Measurements from ENCODE around the gene PTK6. TPM values are rescaled to one million over a fixed set of nuclear protein-coding genes. Genes with fewer than 3 reads are reported as not detected.

Gene PTK6
- total RNA-seq, 1 donor from 2014 or later, result under 0.01 TPM

- no peak for DNase-seq (ENCODE audit: low read depth in 2 of 2)
Measured at GRCh38 chr20:63557481-63557891, 20.3 kb upstream of the PTK6 start.

GRCh38 chr20:63556873-63557478 lies 19.8 kb upstream of the PTK6 start:
- DNase-seq (ENCODE audit: low read depth in 2 of 2), result no peak

GRCh38 chr20:63555661-63556381 lies 18.6 kb upstream of the PTK6 start:
- DNase-seq (ENCODE audit: low read depth in 2 of 2), result no peak

- DNase-seq (ENCODE audit: low read depth in 2 of 2), result no peak
Measured at GRCh38 chr20:63554361-63555278, 17.4 kb upstream of the PTK6 start.

- DNase-seq (ENCODE audit: low read depth in 2 of 2), result peak; percentile 5 to 58
Measured at GRCh38 chr20:63553933-63554290, 16.7 kb upstream of the PTK6 start, which contains the start of gene FNDC11. Gene FNDC11 (plus strand): TSS chr20:63554159. CDS start chr20:63555664, 1,505 bp downstream.

GRCh38 chr20:63553251-63553932 lies 16.2 kb upstream of the PTK6 start:
- DNase-seq (ENCODE audit: low read depth in 2 of 2), result peak; percentile 86 to 94

GRCh38 chr20:63552481-63553249 lies 15.5 kb upstream of the PTK6 start:
- DNase-seq (ENCODE audit: low read depth in 2 of 2), result no peak

- DNase-seq (ENCODE audit: low read depth in 2 of 2), result no peak
Measured at GRCh38 chr20:63551068-63551467, 13.9 kb upstream of the PTK6 start.

GRCh38 chr20:63549679-63550282 lies 12.6 kb upstream of the PTK6 start:
- DNase-seq (ENCODE audit: low read depth in 2 of 2), result no peak

- DNase-seq (ENCODE audit: low read depth in 2 of 2), result no peak
Measured at GRCh38 chr20:63549019-63549418, 11.8 kb upstream of the PTK6 start.

- no peak for DNase-seq (ENCODE audit: low read depth in 2 of 2)
Measured at GRCh38 chr20:63548542-63548941, 11.4 kb upstream of the PTK6 start.

GRCh38 chr20:63547725-63548480 lies 10.7 kb upstream of the PTK6 start, which contains the start of gene SRMS:
Gene SRMS (minus strand): TSS chr20:63547749. CDS start chr20:63547463, 286 bp downstream.
- DNase-seq (ENCODE audit: low read depth in 2 of 2), result no peak

- no peak for DNase-seq (ENCODE audit: low read depth in 2 of 2)
Measured at GRCh38 chr20:63546956-63547724, 10.0 kb upstream of the PTK6 start.

- DNase-seq (ENCODE audit: low read depth in 2 of 2), result no peak
Measured at GRCh38 chr20:63546256-63546955, 9.2 kb upstream of the PTK6 start.

- DNase-seq (ENCODE audit: low read depth in 2 of 2), result no peak
Measured at GRCh38 chr20:63545814-63546213, 8.6 kb upstream of the PTK6 start.

GRCh38 chr20:63544958-63545516 lies 7.9 kb upstream of the PTK6 start:
- DNase-seq (ENCODE audit: low read depth in 2 of 2), result no peak

- DNase-seq (ENCODE audit: low read depth in 2 of 2), result no peak
Measured at GRCh38 chr20:63544241-63544957, 7.2 kb upstream of the PTK6 start.
